B cell (primary cell): Measurements from ENCODE around the gene MMS19. TPM values are rescaled to one million over a fixed set of nuclear protein-coding genes. Genes with fewer than 3 reads are reported as not detected.

ENCODE experiments used
- ATAC-seq: fragments of 200-7000 bp; cut with Tn5 transposase; one replicate; pipeline ENCODE4 v1.10.0; 2021; ENCODE audit warnings: low read depth, mild to moderate bottlenecking, moderate number of reproducible peaks, moderate library complexity
- CTCF ChIA-PET: fragments of 350-600 bp; sonication (Branson Sonifier 250); formaldehyde crosslinking; loops from one replicate; lab custom pipeline; 2021; ENCODE audit warnings: antibody characterized with exemption, inconsistent platforms; lab: Charles Lee
- POLR2A ChIA-PET: fragments of 350-600 bp; sonication (Branson Sonifier 250); formaldehyde crosslinking; loops from one replicate; lab custom pipeline; 2021; ENCODE audit warnings: antibody characterized with exemption; lab: Charles Lee
- DNase-seq: peaks from one replicate; pipeline ENCODE4 v3.0.0; 2013
- H2AFZ ChIP-seq: 2 replicates; pipeline ENCODE4 v1.6.1; 2012; ENCODE audit warnings: mild to moderate bottlenecking, low read depth, low read length; ENCODE audit not compliant: insufficient read depth, poor library complexity, severe bottlenecking
- H3K27ac ChIP-seq, 2 donors: 1 replicate in 1 of 2; 2 replicates in 1 of 2; pipeline ENCODE4 v1.5.1; 2012 to 2013; ENCODE audit warnings: low read length in 2 of 2, mild to moderate bottlenecking in 2 of 2, moderate library complexity in 1 of 2
- H3K27me3 ChIP-seq, 4 experiments: fragments of 200-600 bp in 1 of 4; sonication (generic) in 1 of 4; replicated peaks in 1 of 4; 1 replicate in 2 of 4; 2 replicates in 2 of 4; pipeline versions ENCODE4 v1.6.1 to v1.7.0; 2013 to 2016; ENCODE audit warnings: low read length in 3 of 4, mild to moderate bottlenecking in 2 of 4, mixed read lengths in 1 of 4, moderate library complexity in 1 of 4; ENCODE audit not compliant: insufficient read depth in 4 of 4, control insufficient read depth in 3 of 4; ENCODE audit errors: control extremely low read depth in 1 of 4
- H3K36me3 ChIP-seq, 2 experiments: replicated peaks in 1 of 2; 1 replicate in 1 of 2; 2 replicates in 1 of 2; pipeline versions ENCODE4 v1.6.1 to v1.7.1; 2013; ENCODE audit warnings: low read length in 1 of 2; ENCODE audit not compliant: insufficient read depth in 2 of 2, control insufficient read depth in 1 of 2; ENCODE audit errors: control extremely low read depth in 1 of 2, extremely low read depth in 1 of 2
- H3K4me1 ChIP-seq, 2 donors: fragments of 200-600 bp in 1 of 2; sonication (generic) in 1 of 2; 1 replicate in 1 of 2; 2 replicates in 1 of 2; pipeline versions ENCODE4 v1.5.1 to v1.6.1; 2013 to 2017; ENCODE audit warnings: low read length in 2 of 2; ENCODE audit not compliant: control insufficient read depth in 2 of 2, insufficient read depth in 2 of 2
- H3K4me2 ChIP-seq: replicated peaks from 2 replicates; pipeline ENCODE3; 2012; ENCODE audit warnings: mild to moderate bottlenecking, low read depth, low read length; ENCODE audit not compliant: poor library complexity, severe bottlenecking
- H3K4me3 ChIP-seq, 5 experiments: fragments of 200-600 bp in 1 of 5; sonication (generic) in 1 of 5; 1 replicate in 3 of 5; 2 replicates in 2 of 5; pipeline versions ENCODE4 v1.5.1 to v1.7.0; 2011 to 2016; ENCODE audit warnings: low read length in 4 of 5, mild to moderate bottlenecking in 4 of 5, low read depth in 2 of 5, control low read depth in 1 of 5, moderate library complexity in 1 of 5; ENCODE audit not compliant: insufficient read depth in 1 of 5; ENCODE audit errors: control extremely low read depth in 1 of 5, extremely low read depth in 1 of 5
- H3K79me2 ChIP-seq: fragments of 200-600 bp; sonication (generic); one replicate; pipeline ENCODE4 v1.6.0; 2016; ENCODE audit warnings: low read length; ENCODE audit not compliant: control insufficient read depth, insufficient read depth
- H3K9ac ChIP-seq: fragments of 200-600 bp; sonication (generic); 2 replicates; pipeline ENCODE4 v1.6.1; 2017; ENCODE audit warnings: mild to moderate bottlenecking, low read length, moderate library complexity
- H3K9me3 ChIP-seq, 3 donors: one replicate each; pipeline versions ENCODE4 v1.6.1 to v1.7.1; 2013; ENCODE audit warnings: low read length in 2 of 3; ENCODE audit not compliant: control insufficient read depth in 2 of 3, insufficient read depth in 1 of 3; ENCODE audit errors: control extremely low read depth in 1 of 3
- H4K20me1 ChIP-seq: 2 replicates; pipeline ENCODE4 v1.6.0; 2012; ENCODE audit warnings: mild to moderate bottlenecking, low read length; ENCODE audit not compliant: insufficient read depth, control insufficient read depth, poor library complexity, severe bottlenecking
- H3K27ac Mint-ChIP-seq: one replicate; pipeline ENCODE4 v1.8.0; 2021; ENCODE audit warnings: mixed read lengths
- H3K27me3 Mint-ChIP-seq: one replicate; pipeline ENCODE4 v1.8.0; 2021; ENCODE audit warnings: mixed read lengths
- H3K4me1 Mint-ChIP-seq: one replicate; pipeline ENCODE4 v1.8.0; 2021; ENCODE audit warnings: mixed read lengths
- H3K4me3 Mint-ChIP-seq: one replicate; pipeline ENCODE4 v1.8.0; 2021; ENCODE audit warnings: mixed read lengths
- H3K9me3 Mint-ChIP-seq: one replicate; pipeline ENCODE4 v1.8.0; 2022; ENCODE audit warnings: mixed read lengths; ENCODE audit not compliant: insufficient read depth
- EZH2 ChIP-seq: IDR thresholded peaks from 2 replicates; pipeline ENCODE4 v1.6.1; 2012; ENCODE audit warnings: borderline replicate concordance, low read depth, mild to moderate bottlenecking, moderate library complexity, low read length; ENCODE audit not compliant: insufficient read depth, poor library complexity, severe bottlenecking
- WGBS: methylation state at CpG from one replicate; pipeline ENCODE4 v1.1.5; 2013; ENCODE audit warnings: missing lambda C conversion rate; ENCODE audit not compliant: insufficient coverage; 5-methylcytosine and 5-hydroxymethylcytosine counted together
- intact Hi-C: fragments of 100-400 bp; cut with micrococcal nuclease; formaldehyde crosslinking; loops from one replicate; pipeline ENCODE4 v1.10.0; 2022
- polyA plus RNA-seq: library from polyadenylated mRNA; depleted of rRNA; stranded (reverse); fragments of >200 nt; gene quantifications from 2 replicates; pipeline ENCODE4 v1.2.3, GENCODE V29; 2012
- total RNA-seq, 2 donors: library from RNA; stranded (reverse); fragments of 120-200 nt in 1 of 2; gene quantifications; 1 replicate in 1 of 2; 2 replicates in 1 of 2; pipeline versions ENCODE4 v1.2.3 to v1.2.4, GENCODE V29; 2013 to 2022
- TF ChIP-seq, protein P1 (sequence below): fragments of 200-600 bp; IDR thresholded peaks from one replicate; pipeline ENCODE4 v1.8.0; 2022; ENCODE audit warnings: antibody characterized with exemption, mild to moderate bottlenecking

Gene MMS19
- total and polyA plus RNA-seq, 2 donors (not counting 1 experiment from before 2014, with no cell fraction given) = 82.1 to 102 TPM

DNA sequence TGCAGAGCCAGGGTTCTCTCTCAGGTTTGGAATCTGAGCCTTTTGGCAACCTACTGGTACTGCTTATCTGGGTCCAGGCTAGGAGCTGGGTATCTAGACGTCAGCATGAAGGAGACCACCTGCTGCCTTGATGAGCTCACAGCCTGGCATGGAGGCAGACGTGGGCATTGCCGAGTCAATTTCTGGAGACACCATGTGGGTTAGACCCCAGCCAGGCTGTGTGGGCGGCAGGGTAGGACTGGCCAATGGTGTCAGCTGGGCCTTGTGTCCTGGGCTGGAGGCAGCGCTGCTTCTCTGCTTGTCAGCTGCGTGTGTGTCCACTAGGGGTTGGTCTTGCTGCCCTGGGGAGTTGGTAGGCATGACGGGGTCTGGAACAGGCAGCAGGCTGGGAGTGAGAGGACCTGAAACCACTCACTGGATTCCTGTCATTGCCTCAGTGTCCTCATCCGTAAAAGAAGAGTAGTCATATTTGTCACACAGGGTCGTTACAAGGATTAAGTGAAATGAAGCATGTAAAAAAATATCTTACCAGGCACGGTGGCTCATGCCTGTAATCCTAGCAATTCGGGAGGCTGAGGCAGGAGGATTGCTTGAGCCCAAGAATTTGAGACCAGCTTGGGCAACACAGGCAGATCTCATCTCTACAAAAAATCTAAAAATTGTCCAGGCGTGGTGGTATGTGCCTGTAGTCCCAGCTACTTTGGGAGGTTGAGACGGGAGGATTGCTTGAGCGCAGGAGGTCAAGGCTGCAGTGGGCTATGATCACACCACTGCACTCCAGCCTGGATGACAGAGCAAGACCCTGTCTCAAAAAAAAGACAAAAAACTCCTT, 42.7 kb upstream of the MMS19 start:
- no peak overlapping the region for H3K4me2 ChIP-seq
- no peak overlapping the region for H3K4me3 ChIP-seq
- Mint-ChIP-seq H3K27ac (no peak overlapping the region), H3K27me3 (peaks cover 4% of the 10 kb centered on the region), H3K9me3 (no peaks in the 10 kb centered on the region), H3K4me3 (no peak overlapping the region), H3K4me1 (no peaks in the 10 kb centered on the region)
- H3K4me1 ChIP-seq = no peaks in the 10 kb centered on the region
- no peaks in the 10 kb centered on the region for H3K9me3 ChIP-seq
- intact Hi-C loops = no loop called here
- POLR2A ChIA-PET = no interaction called here
- no peak overlapping the region for H2AFZ ChIP-seq
- WGBS = 94% methylated on average over 10 of the region's 14 CpGs
- no peaks in the 10 kb centered on the region for H3K36me3 ChIP-seq
- no peak overlapping the region for H3K27ac ChIP-seq
- no peaks in the 10 kb centered on the region for H4K20me1 ChIP-seq
- H3K79me2 ChIP-seq = no peaks in the 10 kb centered on the region
- DNase-seq = no peak
- H3K27me3 ChIP-seq = no peaks in the 10 kb centered on the region
- CTCF ChIA-PET = no interaction called here
- H3K9ac ChIP-seq = no peak overlapping the region
- TF ChIP-seq, protein P1, sequence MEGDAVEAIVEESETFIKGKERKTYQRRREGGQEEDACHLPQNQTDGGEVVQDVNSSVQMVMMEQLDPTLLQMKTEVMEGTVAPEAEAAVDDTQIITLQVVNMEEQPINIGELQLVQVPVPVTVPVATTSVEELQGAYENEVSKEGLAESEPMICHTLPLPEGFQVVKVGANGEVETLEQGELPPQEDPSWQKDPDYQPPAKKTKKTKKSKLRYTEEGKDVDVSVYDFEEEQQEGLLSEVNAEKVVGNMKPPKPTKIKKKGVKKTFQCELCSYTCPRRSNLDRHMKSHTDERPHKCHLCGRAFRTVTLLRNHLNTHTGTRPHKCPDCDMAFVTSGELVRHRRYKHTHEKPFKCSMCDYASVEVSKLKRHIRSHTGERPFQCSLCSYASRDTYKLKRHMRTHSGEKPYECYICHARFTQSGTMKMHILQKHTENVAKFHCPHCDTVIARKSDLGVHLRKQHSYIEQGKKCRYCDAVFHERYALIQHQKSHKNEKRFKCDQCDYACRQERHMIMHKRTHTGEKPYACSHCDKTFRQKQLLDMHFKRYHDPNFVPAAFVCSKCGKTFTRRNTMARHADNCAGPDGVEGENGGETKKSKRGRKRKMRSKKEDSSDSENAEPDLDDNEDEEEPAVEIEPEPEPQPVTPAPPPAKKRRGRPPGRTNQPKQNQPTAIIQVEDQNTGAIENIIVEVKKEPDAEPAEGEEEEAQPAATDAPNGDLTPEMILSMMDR = no peak
- TF ChIP-seq EZH2 = no peak
- ATAC-seq = no peak

DNA sequence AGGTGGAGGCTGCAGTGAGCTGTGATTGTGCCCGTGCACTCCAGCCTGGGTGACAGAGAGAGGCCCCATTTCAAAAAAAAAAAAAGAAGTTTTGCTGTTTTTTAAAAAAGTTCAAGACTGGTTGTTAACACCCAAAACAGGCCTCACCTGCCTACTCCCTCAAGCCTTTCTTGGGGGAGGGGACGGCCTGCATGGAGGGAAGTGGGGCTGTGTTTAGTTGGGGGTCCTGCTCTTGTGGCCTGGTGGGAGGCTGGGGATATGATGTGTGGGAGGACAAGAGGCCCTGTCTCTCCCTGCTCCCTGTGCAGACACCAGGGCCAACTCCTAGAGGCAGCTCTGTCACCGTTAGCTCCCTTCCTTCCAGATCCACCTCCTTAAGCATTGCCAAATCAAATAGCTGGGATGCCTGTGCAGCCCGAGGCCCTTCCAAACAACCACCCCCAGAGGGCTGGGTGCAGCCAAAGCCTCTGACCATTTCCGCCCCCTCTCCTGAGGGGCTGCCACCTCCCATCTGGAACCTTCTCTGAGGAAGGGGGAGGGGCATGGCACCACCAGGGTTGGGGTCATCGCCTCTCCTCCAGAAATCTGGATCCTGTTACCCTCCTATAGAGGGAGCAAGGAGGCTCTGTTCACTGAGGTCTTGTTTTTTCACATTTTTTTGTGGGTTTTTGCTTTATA, 41.4 kb upstream of the MMS19 start:
- no peaks in the 10 kb centered on the region for H3K4me1 Mint-ChIP-seq
- Histone ChIP-seq H2AFZ (no peak overlapping the region), H3K79me2 (no peaks in the 10 kb centered on the region), H3K9ac (no peak overlapping the region), H3K27me3 (no peaks in the 10 kb centered on the region), H3K9me3 (no peaks in the 10 kb centered on the region), H3K4me3 (no peak overlapping the region), H3K36me3 (no peaks in the 10 kb centered on the region), H3K4me2 (no peak overlapping the region), H3K27ac (no peak overlapping the region), H4K20me1 (no peaks in the 10 kb centered on the region), H3K4me1 (no peaks in the 10 kb centered on the region)
- no peak for TF ChIP-seq EZH2
- TF ChIP-seq, protein P1 = no peak
- no peak for ATAC-seq
- CTCF ChIA-PET = interaction anchor here (0.6 to 1.0 kb wide), 2 partner anchors 13 to 29 kb away, joined by 3 to 4 read pairs; no protein-coding TSS in a partner anchor
- H3K27me3 Mint-ChIP-seq = peaks cover 4% of the 10 kb centered on the region
- H3K4me3 Mint-ChIP-seq = no peak overlapping the region
- POLR2A ChIA-PET = no interaction called here
- DNase-seq = no peak
- no peak overlapping the region for H3K27ac Mint-ChIP-seq
- intact Hi-C loops = no loop called here
- 100% methylated on average over 2 of the region's 6 CpGs for WGBS
- no peaks in the 10 kb centered on the region for H3K9me3 Mint-ChIP-seq
